ENCODE measurements around the gene STX1B.
A peak's percentile ranks its signal among the peaks of the same experiment; 100 is the strongest.

Gene STX1B

GRCh38 chr16:30989469-30990047 is 20.9 kb downstream of the STX1B start:
- no peak for DNase-seq (ENCODE audit: extremely low read depth, low read depth)
- TF ChIP-seq CTCF (IDR thresholded peaks at IDR 0.05; ENCODE audit: low read depth, low read length, missing control alignments): no peak
- no peak overlapping the region for H3K4me3 ChIP-seq (replicated peaks; ENCODE audit: low read depth, low read length)

DNA sequence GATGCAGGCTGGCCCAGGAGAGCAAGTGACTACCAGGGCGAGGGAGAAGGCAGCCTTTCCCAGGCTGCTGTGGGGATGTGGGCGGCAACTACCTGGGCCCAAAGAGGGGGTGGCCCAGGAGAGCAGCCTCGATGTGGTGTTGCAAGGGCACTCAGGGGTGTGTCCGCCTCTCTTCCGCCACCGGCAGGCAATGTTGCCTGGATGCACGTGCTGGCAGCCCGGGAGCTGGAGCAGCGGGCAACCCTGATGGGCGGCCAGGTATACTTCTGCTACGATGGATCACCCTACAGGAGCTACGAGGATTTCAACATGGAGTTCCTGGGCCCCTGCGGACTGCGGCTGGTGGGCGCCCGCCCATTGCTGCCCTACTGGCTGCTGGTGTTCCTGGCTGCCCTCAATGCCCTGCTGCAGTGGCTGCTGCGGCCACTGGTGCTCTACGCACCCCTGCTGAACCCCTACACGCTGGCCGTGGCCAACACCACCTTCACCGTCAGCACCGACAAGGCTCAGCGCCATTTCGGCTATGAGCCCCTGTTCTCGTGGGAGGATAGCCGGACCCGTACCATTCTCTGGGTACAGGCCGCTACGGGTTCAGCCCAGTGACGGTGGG is 22.8 kb downstream of the STX1B start:
- DNase-seq (ENCODE audit: extremely low read depth, low read depth): no peak
- TF ChIP-seq CTCF (IDR thresholded peaks at IDR 0.05; ENCODE audit: low read depth, low read length, missing control alignments): no peak
- no peak overlapping the region for H3K4me3 ChIP-seq (replicated peaks; ENCODE audit: low read depth, low read length)

- DNase-seq (ENCODE audit: extremely low read depth, low read depth): no peak
- no peak overlapping the region for H3K4me3 ChIP-seq (replicated peaks; ENCODE audit: low read depth, low read length)
- no peak for TF ChIP-seq CTCF (IDR thresholded peaks at IDR 0.05; ENCODE audit: low read depth, low read length, missing control alignments)
These were observed 24.1 kb downstream of the STX1B start for GRCh38 chr16:30986129-30986991.

GRCh38 chr16:30985401-30986128 is 24.9 kb downstream of the STX1B start:
- peak overlapping the region; percentile 30 for H3K4me3 ChIP-seq (replicated peaks; ENCODE audit: low read depth, low read length)
- no peak for DNase-seq (ENCODE audit: extremely low read depth, low read depth)
- TF ChIP-seq CTCF (IDR thresholded peaks at IDR 0.05; ENCODE audit: low read depth, low read length, missing control alignments): no peak

DNA sequence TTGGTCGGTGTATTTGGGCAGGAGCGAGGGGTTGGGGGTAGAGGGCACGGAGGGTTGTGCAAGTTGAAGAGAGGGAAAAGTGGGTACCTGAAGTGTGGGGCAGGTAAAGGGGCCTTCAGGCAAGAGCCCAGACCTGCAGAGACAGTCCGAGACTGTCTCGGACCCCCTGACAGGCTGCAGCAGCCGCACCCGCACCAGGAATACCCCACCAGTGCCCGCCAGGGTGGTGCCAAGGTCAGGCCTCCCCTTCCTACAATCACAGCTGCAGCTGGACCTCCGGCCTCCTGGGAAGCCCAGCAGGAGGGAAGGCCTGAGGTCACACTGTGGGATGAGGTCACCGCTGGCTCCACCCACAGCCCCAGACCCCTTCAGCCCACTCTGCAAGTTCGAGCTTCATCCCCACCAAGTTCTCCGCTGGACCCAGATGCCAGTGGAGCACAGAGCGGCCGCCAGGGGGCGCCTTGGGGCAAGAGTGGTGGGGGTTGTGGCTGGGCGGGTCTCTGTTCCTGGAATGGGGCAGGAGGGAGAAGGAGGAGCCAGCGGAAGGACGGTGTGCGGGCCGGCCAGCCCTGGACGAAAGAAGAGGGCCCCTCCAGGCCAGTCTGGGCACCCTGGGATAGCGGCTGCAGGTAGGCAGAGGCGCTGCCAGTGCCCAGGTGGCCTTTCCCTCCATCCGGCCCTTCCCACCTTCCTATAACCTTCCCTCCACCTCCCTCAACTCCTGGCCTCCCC is 25.6 kb downstream of the STX1B start, which contains the start of gene HSD3B7:
TSS of gene HSD3B7 (plus strand) at position 539 of the 732 bp plus-strand sequence. CDS start 452 bp downstream, outside the sequence.
- DNase-seq (ENCODE audit: extremely low read depth, low read depth): peak; percentile 41
- peak within 1 kb of the TSS; percentile 30 for H3K4me3 ChIP-seq (replicated peaks; ENCODE audit: low read depth, low read length)
- TF ChIP-seq CTCF (IDR thresholded peaks at IDR 0.05; ENCODE audit: low read depth, low read length, missing control alignments): peak; percentile 96

Data from HFF-Myc (cell line).